T follicular helper cell (primary cell): ENCODE measurements around the gene PASK.
A peak's percentile ranks its signal among the peaks of the same experiment; 100 is the strongest.

ENCODE experiments used
- DNase-seq: peaks from one replicate; pipeline ENCODE4 v3.0.0-alpha.2; 2020; ENCODE audit warnings: low read depth

The PASK gene

GRCh38 chr2:241125626-241126025 is 23.6 kb downstream of the PASK start:
- no peak for DNase-seq

DNA sequence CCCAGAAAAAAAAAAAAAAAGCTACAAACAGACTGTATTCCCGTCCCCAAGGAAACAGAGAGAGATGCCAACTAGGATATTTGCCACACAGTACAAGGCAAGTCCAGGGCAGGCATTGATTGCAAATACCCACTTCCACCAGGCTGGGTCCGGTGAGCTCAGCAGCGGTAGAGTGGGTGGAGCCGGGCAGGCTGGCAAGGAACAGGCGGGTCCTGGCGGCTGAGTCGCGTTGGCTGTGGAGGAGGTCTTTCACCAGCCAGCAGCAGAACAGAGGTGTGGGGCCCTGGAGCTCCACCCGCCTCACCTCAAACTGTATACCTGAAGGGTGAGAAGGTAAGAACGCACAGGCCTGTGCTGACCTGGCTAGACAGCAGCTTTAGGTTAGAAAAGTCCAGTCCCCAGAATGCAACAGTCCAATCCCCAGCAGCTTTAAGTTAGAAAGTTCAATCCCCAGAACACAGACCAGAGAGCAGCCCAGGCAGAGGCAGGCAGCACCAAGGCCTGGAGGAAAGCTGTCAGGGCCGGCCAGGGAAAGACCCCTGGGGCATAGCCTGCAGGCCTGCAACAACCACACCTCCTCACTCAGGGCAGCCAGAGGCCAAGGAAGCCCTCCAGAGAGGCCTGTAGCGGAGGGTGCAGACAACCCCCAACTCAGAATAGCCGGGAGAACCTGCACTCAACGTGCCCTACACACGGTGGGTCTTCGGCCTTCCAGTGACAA is 25.3 kb downstream of the PASK start:
- peak; percentile 55 for DNase-seq

DNA sequence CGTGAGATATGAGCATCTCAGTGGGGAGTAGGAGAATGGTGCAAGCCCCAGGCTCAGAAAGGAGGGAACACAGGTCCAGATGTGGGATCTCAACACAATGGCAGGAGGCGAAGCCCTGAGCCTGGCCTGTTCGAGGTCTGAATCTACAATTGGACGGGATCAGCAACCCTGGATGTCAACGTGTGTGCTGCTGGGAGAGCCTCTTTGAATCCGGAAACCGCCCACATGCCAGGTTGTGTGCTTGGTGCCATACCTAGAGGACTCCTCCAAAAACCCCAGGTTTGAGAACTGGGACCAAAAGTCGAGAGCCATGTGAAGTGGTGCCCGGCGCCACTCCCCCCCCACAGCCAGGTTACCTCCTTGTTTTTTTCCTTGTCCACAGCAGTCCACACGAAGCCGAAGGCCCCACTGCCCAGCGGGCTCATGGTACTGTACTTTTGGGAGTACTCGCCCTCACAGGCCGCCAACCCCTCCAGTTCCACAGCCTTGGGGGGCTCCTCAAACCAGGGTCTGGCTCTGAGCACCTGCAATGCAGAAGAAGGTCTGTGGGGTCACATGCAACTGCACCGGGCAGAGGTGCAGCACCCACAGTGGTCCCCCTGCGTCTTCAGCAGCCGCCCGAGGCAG is 26.8 kb downstream of the PASK start:
- DNase-seq = no peak

GRCh38 chr2:241121008-241121407 is 28.3 kb downstream of the PASK start:
- no peak for DNase-seq

GRCh38 chr2:241120440-241120839 is 28.8 kb downstream of the PASK start:
- no peak for DNase-seq

GRCh38 chr2:241118737-241119505 is 30.4 kb downstream of the PASK start:
- no peak for DNase-seq

DNA sequence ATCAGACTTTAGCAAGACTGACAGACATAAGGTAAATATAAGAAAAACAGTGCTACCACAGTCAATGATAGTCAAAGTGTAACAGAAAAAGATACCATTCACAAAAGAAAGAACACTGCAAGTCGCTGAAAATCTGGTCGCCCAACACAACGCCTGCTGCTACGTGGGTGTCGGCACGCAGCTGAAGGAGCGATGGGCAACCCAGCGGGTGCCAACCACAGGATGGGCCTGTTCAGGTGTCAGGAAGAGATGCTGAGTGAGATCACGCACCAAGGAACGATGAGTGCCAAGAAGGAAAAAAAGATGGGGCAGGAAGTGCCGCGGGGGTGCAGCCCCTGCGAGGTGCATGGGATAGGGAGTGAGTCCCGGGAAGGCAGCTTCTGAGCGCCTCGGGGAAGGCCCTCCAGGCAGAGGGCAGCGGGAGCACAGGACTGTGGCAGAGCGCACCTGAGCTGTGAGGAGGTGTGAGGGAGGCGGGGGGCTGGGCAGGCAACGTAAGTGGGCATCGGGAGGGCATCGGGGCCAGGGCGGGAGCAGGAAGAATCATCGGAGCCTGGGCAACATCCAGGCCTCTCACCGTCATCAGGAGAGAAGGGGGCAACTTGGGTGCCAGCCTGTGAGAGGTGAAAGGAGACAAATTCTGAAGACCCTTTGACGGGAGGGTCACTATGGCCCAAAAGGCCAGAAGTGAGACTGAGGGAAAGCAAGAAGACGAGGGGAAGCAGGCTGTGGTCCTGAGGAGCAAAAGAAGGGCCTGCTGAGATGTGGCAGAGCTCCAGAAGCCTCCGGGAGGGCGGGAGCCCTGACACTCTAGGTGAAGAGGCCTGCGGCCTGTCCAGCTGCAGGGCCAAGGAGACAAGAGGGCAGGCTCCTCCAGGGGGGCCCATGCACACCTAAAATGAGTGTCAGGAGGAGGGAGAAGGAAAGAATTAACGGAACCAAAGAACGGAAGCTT is 32.4 kb downstream of the PASK start:
- DNase-seq = no peak

DNA sequence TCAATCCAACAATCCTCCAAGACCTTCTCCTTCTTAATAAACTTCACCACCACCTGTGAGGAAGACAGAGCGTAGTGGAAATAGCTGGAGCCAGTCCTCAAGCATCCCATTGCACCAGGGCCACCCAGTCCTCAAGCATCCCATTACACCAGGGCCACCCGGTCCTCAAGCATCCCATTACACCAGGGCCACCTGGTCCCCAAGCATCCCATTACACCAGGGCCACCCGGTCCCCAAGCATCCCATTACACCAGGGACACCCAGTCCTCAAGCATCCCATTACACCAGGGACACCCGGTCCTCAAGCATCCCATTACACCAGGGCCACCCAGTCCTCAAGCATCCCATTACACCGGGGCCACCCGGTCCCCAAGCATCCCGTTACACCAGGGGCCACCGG is 33.9 kb downstream of the PASK start:
- DNase-seq = no peak

DNA sequence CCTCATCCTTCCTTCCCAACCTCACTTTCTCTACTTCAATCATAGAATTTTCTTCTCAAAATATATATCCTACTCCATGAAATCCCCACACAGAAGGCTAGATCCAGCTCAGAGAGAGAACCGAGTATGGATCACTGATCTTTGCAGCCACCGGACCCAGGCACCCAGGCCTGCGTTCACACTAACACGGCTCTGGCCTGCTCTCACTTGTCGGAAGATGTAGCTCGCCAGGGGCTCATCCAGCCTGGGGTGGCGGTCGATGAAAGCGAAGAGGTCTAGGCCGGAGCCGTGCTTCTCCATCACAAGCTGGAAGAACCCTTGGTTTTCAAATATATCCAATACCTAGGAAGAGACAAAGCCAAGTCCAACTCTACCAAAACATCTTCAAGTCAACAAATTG is 34.4 kb downstream of the PASK start:
- DNase-seq = no peak

GRCh38 chr2:241112592-241112991 is 36.7 kb downstream of the PASK start:
- DNase-seq = peak; percentile 51

DNA sequence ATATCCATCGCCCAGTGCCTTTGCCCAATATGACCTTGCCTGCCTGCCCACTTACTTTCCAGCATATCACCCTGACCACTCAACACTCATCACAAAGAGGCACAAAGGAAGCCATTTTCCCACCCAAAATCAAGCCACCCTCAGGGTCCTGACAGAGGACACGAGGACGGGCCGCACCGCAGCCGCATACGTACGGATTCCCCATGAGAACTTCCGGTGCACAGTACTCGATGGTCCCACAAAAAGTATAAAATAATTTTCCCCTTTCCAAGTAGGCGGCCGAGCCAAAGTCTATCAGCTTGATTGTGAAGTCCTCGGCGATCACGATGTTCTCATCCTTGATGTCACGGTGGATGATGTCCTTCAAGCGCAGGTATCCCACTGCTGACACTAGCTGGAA is 37.2 kb downstream of the PASK start:
- no peak for DNase-seq

GRCh38 chr2:241111440-241111805 is 37.8 kb downstream of the PASK start:
- DNase-seq = peak; percentile 30

DNA sequence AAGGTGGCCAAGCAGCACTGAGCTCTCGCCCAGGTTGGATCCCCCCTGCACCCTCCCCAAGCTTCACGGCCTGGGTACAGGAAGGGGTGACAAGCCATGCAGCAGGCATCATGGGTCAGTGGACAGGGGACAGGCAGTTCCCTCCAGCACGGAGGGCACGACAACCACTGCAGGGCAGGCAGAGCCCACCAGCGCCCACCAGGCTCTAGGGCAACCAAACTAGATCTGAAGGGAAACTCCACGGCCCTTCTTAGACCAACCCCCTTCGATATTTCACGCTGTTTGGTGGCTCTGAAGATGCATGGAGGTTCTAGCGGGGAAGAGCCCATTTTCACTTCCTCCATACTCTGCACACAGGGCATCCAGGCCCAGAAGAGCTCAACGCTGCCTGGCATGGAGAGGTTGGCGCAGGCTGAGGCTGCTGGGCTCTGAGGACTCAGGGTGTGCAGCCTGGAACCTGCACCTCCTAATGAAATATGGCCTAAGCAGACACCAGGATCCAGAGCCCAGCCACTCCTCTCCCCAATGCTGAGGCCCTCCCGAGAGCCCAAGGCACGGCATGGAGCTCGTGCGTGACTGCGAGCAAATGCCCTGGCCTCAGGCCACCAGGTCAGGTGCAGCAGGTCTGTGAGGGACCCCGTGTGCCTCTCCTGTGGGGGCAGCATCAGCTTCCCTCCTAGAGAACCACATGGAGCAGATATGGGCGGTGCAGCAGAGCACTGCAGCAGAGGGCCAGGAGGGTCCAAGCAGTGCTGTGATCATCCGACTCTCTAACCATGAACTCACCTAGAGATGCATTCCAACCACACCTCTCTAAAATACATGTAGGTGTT is 38.4 kb downstream of the PASK start:
- no peak for DNase-seq

GRCh38 chr2:241110089-241110606 is 39.1 kb downstream of the PASK start:
- no peak for DNase-seq

DNA sequence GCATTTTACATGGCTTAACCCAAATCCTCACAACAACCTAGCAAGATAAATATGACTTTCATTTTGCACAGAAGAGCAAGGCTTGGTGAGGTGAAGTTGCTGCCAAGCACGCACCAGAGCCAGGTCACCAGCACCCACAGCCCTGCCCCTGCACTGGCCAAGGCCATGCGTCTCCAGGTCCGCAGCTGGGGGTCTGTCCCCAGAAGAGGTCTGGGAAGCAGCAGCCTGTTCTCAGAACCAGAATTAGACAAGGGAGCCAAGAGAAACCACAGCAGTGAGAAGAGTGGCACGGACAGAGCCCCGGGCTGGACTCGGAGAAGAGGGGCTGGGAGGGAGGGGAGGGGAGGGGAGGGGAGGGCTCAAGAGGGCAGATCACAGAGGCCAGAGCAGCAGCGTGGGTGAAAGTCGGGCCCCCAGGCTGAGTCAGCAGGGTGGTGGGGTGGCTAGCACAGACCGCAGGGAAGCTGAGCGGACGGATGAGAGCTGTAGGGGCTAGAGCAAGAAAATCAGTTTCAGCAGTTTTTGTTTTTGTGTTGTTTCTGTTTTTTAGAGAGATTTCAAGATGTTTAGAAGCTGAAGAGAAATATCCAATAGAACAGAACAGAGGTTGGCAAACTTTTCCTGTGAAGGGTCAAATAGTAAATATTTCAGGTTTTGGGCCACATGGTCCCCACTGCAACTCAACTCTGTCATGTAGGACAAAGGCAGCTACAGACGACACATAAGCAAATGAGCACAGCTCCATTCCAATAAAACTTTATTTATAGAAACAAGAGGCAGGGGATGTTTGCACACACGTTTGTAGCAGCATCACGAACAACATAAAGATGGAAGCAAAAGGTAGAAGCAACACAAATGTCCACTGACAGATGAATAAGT is 39.8 kb downstream of the PASK start:
- DNase-seq = no peak

GRCh38 chr2:241108271-241109209 is 40.7 kb downstream of the PASK start:
- DNase-seq = no peak

GRCh38 chr2:241107031-241107783 is 42.1 kb downstream of the PASK start:
- no peak for DNase-seq

GRCh38 chr2:241105641-241106040 is 43.6 kb downstream of the PASK start:
- no peak for DNase-seq
